GM10847 (cell line): ENCODE results near the gene TTBK2.

Experiments used
- POLR2A ChIP-seq: IDR thresholded peaks from 2 replicates; pipeline ENCODE4 v1.6.1; 2011; ENCODE audit not compliant: insufficient read length; ENCODE audit errors: extremely low read depth

TTBK2 gene

GRCh38 chr15:42693942-42694341 lies 226.6 kb downstream of the TTBK2 start:
- TF ChIP-seq POLR2A = no peak

- no peak for TF ChIP-seq POLR2A
These were observed 227.1 kb downstream of the TTBK2 start for GRCh38 chr15:42693496-42693895.

- TF ChIP-seq POLR2A = no peak
These were observed 227.6 kb downstream of the TTBK2 start for GRCh38 chr15:42692997-42693396.

GRCh38 chr15:42692536-42692935 lies 228.0 kb downstream of the TTBK2 start:
- TF ChIP-seq POLR2A = no peak

GRCh38 chr15:42691770-42692169 lies 228.8 kb downstream of the TTBK2 start:
- no peak for TF ChIP-seq POLR2A

GRCh38 chr15:42691308-42691707 lies 229.3 kb downstream of the TTBK2 start:
- TF ChIP-seq POLR2A = no peak
